GM18517 (cell line): Measurements from ENCODE around the gene CAMK2D.

Experiments used
- ATAC-seq: cut with Tn5 transposase; IDR thresholded peaks from one replicate; pipeline ENCODE4 v1.9.1; 2021; ENCODE audit warnings: mild to moderate bottlenecking, moderate library complexity; ENCODE audit not compliant: unreplicated experiment

Gene CAMK2D

DNA sequence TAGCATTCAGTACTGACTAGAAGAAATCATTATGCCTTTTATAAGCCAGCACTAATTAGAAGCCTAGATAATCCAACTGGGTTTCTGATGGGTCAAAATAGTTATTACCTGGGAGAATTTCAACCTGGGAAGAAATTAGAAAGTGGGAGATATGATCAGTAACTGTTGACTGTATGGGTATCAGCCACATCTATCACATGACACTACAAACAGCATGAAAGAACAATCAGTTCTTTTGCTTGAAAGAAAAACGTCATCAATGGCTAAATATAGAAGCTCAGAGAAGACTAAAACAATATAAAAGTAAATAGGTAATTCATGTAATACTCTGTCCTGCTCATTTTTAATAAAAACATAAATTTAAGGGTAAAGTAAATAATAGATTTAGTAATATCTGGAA is 145.1 kb downstream of the CAMK2D start:
- no peak for ATAC-seq

DNA sequence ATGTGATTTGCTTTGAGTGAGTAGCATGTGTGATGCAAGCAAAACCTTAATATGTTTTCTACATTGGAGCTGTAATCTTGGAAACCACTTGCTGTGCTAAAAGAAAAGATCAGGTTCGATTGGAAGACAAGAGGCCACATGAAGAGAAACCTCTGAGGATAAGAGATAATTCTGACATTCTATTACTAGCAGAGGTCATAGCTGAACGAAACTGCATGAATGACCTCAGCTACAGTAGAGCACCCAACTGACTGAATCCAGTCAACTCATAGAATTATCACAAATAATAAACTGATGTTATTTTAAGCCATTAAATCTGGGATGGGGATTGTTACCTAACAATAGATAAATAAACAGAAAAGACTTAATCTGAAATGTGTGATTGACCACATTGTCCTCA is 147.1 kb downstream of the CAMK2D start:
- no peak for ATAC-seq

DNA sequence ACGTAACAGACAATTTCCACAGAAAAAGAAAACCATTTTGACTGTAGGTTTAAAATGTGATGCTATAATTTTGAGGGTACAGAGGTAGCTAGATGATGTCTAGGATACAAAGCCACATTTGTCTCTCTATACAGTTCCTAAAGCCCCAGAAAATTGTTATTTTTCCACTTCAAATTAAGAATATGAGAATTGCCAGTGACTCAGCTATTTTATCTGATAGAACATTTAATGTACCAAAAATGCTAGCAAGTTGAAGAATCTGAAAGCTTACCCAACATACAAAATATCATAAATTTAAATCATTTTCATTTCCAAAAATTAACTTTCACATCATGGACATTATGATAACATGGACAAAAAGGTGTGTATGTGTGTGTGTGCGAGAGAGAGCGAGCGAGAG is 148.0 kb downstream of the CAMK2D start:
- ATAC-seq = no peak

DNA sequence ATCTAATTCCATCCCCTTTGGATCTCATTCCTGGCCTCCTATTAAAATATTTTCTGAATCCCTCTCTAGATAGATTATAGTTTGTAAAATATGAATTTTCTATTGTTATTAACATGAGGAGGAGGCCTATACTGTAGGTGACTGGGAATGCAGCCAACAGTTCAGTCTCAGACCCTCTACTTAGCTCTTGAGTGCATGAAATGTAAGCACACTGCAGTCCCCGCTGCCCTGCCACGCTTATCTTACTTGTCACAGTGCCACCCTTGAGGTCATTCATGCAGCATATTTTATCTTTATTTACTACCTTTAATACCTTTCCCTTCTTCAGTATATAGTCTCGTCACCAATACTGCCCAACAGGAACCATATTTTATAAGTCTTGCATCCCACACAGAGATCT is 151.0 kb downstream of the CAMK2D start:
- no peak for ATAC-seq

DNA sequence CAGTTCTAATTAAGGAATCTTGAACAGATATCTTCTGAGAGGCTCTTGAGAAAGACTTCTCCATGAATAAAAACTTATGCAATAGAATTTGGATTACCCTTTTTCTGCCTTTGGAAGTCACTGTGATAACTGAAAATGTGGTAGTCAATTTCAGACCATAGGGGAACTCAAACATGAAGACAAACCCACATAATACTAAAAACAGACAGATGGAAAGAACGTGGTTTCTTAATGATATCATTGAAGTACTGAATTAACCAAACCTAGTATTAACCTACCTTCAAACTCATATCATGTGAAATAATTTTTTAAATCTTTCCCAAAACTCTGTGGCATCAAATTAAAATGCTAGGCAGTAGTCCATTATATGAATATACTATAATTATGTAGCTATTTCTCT is 153.5 kb downstream of the CAMK2D start:
- ATAC-seq = peak; percentile 73

DNA sequence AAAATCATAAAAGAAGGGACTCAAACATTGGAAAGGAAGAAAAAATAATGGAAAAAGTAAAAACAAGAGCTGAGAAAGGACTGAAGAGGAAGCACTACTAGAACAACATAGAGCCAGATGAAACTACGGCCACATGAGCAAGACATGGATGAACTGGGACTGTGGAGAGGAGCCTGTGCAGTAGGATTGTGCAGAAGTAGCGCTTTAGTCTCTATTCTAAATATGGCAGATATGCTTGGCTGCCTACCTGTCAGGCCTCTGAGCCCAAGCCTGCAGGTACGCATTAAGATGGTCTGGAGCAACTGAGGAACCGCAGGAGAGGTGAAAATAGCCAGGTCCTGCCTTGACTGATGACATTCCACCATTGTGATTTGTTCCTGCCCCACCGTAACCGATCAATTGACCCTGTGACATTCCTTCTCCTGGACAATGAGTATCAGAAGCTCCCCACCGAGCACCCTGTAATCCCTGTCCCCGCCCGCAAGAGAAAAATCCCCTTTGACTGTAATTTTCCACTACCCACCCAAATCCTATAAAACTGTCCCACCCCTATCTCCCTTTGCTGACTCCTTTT is 154.3 kb downstream of the CAMK2D start:
- no peak for ATAC-seq

DNA sequence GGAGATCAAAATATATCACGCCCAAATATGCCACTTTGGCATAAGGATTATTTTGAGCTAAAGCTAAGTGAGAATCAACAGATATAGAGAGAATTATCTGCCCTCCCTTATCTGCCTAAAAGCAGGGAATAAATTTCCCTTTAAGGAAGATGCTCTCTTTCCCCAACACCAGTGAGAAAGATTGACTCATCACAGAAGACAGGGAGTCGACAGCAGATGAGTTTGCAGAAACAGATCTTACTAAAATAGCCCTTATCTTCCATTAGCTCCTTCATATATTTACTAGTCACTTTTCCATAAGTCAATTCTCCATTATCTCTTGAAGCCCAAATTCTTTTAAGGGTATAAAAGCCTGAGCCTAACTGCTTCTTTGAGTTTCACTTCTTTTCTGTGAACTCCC is 156.6 kb downstream of the CAMK2D start:
- ATAC-seq = no peak

DNA sequence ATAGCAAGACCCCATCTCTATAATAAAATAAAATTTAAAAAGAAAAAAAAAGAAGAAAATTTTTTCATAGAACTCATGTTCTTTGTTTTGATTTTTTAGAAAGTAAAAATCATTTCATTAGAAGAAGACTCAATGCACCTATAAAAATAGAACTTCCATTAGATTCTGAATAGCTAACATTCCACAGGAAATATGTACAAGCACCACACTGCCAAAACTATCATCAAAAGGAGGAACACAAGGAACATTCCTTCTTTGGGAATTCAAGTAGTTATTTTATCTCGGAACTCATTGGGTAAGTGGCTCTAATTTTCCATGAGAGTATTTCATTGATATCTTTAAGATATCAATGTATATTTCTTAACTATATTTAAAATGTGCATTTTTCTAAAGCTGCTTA is 157.6 kb downstream of the CAMK2D start:
- ATAC-seq = no peak

DNA sequence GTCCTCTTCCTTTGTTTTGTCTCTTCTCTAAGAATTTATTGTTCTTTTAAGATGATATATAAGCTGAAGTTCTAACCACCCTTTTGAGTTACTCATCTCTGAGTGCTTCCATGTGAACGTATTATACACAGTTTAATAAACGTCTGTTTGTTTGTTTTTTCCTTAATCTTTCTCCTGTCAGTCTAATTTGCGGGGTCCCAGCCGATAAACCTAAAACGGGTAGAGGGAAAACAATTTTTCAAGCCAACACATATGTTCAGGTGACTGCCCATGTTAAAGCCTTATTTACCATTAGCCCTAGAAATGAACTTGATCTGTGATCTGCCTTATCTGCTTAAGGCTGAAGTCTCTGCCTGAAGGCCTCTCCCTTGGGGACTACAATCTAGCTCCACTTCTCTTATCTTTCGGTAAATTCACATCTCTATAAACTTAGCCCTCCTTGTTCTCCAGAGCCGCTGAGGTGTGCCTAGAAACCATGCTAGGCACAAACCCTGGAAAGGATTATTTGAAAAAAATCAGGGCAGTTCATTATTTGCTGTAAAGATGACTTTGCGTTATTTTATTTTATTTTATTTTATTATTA is 158.8 kb downstream of the CAMK2D start:
- no peak for ATAC-seq

DNA sequence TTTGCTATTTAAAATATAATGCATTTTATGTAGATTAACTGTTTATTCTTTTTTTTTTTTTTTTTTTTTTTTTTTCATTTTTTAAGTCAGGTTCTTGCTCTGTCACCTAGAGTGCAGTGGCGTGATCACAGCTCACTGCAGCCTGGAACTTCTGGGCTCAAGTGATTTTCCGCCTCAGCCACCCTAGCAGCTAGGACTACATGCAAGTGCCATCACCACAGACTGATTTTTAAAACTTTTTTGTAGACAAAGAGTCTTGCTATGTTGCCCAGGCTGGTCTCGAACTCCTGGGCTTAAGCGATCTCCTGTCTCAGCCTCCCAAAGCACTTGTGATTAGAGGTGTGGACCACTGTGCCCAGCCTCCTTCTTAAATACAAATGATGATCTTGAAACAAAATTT is 159.9 kb downstream of the CAMK2D start:
- ATAC-seq = no peak

DNA sequence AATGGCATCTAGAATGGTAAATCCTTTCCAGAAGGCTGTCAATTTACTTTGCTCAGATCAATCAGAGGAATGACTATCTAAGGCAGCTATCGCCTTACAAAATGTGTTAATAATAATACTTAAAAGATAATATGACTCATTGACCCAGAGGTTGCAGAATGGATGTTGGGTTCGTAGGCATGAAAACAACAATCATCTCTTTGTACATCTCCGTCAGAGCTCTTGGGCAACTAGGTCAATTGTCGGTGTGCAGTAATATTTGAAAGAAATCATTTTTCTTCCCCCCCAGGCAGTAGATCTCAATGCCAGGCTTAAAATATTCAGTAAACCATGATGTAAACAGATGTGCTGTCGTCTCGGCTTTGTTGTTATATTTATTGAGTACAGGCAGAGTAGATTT is 165.1 kb downstream of the CAMK2D start:
- ATAC-seq = no peak

DNA sequence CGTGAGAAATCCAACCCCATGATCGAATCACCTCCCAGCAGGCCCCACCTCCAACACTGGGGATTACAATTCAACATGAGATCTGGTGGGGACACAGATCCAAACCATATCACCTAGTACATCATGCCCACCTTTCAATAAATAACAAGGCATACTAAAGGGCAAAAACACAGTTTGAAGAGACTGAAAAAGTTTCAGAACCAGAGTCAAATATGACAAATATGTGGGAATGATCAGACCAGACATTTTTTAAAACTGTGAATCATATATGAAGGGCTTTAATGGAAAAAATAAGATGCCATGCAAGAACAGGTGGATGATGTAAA is 167.3 kb downstream of the CAMK2D start:
- no peak for ATAC-seq

DNA sequence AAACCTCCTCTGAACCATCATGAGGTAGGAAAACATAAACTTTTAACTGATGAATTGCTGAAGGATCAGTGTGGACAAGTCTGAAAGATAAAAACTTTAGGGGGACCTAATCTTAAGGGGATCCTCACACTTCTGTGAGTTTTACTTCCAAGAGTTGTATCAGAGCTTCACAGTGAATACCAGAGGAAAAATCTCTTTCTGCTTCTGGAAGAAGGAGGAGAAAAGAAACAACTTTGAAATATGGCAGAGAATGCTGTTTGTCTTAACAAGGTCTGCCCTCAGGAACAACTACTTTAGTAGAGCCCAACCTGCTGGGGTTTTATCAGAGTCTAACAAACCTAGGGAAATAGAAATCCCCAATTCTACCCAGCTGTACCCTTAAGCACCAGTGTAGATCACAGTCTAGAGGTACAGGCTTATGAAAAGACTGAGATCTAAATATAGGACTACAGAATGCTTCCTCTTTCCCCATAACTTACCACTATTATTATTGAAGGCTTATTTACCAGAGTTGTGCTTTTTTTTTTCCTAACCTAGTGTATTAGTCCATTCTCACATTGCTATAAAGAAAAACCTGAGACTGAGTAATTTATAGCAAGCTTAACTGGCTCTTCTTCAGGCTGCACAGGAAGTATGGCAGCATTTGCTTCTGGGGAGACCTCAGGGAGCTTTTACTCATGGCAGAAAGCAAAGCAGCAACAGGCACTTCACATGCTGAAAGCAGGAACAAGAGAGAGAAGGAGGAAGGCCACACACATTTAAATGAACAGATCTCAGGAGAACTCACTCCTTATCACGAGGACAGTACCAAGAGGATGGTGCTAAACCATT is 167.9 kb downstream of the CAMK2D start:
- ATAC-seq = peak; percentile 82

DNA sequence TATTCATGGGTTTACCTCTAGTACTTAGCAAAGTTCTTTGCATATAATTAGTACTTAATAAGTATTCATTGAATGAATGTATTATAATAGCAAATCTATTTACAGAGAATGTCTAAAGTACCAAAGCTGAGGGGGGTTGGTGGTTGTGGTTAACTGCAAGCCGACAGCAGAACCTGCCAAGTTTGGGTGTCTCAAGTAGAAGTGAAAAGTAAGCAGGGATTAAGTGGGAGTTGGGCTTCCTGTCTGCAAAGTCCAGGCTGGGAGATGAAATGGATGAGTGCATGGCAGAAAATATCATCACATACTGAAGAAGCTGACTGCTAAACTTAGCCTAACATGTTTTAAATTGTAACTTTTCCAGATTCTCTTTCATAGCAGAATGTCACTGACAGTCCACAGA is 169.6 kb downstream of the CAMK2D start:
- ATAC-seq = no peak

DNA sequence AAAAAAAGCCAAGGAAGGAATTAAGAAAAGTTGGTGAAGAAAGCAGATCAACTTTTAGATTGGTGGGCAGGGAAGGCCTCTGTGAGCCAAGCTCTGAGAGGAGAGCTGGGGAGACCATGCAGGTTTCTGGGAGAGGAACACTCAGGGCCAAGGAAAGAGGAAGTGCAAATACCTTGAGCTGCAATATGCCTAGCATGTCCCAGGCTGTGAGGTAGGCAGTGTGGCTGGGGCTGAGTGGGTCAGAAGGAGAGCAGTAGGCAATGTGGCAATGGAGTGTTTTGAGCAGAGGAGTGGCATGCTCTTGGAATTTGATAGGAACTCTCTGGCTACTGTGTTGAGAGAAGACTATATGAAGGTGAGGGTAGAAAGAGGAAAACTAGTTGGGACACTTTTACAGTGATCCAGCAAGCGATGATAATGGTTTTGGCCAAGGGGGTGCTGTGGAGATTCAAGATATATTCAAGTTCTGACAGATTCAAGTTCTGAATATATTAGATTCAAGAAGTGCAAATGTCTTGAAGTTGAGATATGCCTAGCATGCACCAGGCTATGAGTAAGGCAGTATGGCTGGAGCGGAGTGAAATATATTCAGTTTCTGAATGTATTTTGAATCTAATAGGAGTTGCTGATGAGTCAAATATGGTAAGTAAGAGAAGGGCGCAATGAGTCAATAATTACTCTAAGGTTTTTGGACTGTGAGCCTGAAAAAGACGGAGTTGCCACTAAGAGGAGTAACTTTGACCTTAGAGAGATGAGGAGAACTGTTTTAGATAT is 172.5 kb downstream of the CAMK2D start:
- ATAC-seq = no peak

DNA sequence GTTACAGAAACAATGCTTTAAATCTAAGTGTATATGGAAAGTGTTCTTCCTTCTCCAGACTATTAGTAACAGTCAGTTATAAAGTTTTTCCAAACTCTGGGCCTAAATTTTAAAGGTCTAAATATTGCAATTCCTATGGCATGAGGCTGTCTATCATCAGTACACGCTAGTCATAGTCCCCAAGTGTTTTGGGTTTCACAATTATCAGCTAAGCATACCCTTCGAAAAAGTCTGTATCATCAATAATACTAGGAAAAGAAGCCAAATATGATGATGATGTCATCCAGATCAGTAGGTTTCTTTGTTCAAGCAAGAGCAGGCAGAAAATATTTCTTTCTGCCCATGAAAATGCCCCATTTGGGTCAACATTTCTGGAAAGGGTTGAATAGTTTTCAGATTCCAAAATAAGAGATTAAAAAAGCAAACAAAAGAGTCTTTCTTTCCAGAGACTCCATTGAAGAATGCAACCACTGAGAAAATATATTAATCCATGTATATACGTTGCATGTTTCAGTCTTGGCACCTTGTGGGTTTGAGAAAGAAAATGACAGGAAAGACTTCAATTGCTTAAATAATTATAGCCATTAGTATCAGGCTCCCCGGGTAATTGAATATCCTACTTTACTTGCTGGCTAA is 173.8 kb downstream of the CAMK2D start:
- no peak for ATAC-seq

DNA sequence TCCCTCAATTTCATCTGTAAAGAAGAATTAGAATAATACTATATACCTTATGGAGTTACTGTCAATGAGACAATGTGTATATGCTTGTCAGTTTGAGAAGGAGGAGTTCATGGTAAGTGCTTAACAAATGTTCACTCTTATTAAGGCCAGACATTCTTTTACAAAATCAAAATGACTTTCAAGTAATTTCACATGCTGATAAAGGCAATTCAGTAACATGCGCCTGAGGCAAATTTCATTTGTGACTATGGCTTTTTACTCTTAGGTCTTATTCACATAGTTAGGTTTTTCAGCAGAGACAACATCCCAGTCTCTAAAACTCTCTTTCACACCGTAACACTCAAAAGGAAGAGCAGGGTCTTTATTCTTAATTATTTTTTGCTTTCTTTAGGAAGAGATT is 174.4 kb downstream of the CAMK2D start:
- ATAC-seq = no peak

DNA sequence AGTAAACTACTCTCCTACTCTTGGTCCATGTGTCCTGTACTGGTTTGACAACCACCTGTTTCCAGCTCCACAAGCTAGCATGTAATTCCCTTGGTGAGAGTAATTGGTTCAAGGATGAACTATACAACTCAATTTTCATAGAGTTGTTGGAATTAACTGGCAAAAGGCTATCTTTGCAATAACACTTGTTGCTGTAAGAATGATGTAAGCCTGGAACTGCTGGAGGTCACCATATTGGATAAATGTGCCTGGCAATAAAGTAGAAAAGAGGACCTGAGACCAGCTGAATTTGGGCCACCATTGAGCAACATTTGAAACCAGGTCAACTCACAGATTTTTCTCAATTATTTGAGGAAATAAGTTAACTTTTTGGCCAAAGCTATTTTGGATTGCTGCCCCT is 175.5 kb downstream of the CAMK2D start:
- no peak for ATAC-seq

DNA sequence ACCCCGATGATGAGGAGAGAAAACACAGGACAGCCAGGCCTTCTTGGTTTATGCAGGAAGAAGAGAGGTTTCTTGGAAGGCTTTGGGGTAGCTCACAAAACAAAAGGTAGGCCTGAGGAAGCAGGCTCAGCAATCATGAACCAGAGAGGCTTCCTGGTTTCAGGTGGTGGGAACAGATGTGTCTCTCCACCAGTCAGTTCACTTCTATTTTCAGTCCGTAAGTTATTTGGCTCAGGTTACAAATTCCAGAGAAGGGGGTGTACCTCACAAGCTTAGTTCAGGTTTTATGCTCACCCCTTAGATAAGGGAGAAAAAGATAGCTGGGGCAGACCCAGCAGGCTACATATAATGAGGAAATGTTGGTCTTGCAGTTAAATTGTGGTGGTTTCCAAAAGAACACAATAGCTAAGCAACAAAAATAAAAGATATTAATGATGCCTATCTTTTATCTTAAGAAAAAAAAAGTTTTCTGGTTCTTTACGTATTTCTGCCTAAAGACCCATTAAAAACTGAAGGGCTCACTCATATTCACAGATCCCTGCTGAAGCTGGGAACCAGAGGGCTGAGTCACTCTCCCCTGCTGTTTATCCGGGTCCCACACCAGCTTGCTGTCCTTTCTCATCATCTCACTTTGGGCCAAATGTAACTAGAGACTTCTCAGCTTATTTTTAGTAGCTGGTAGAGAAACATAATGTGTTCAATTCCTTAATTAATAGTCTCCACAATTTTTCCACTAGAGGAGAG is 177.0 kb downstream of the CAMK2D start:
- no peak for ATAC-seq

DNA sequence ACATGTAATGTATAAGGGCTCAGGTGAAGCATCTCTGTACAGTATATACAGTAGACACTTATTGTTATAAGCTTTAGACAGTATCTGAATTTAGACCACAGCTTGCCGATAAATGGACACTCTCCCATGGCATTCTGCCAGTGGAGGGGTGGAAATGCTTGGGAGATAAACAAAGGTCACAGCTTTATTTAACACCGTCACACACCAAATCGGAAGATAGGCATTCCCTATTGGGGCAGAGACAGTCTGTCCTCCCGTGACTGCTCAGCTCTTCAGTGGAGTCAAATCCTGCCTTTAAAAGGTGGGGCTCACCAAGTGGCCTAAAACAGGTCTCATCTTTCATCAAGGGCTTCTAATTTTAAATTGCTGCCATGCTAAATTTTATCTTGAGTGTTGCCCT is 178.8 kb downstream of the CAMK2D start:
- ATAC-seq = no peak

DNA sequence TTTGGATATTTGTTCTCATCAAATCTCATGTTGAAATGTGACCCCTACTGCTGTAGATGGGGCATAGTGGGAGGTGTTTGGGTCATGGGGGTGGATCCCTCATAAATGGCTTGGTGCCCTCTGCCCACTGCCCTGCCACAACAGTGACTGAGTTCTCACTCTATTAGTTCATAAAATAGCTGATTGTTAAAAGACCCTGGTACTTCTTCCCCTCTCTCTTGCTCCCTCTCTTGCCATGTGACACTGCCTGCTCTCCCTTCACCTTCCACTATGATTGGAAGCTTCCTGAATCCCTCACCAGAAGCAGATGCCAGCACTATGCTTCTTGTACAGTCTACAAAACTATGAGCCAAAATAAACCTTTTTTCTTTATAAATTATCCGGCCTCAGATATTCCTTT is 182.2 kb downstream of the CAMK2D start:
- no peak for ATAC-seq
